Spleen (tissue), 7 donors: Measurements from ENCODE around the gene KLHL40.

Experiments used
- CTCF ChIP-seq, 11 experiments: fragments of 200-600 bp in 7 of 11; fragments of 450-650 bp in 4 of 11; sonication (generic) in 4 of 11; IDR thresholded peaks in 8 of 11; conservative IDR thresholded peaks in 3 of 11; 1 replicate in 7 of 11; 2 replicates in 4 of 11; pipeline versions ENCODE4 v1.4.0 to v1.8.0; 2016 to 2021; ENCODE audit warnings: antibody characterized with exemption in 11 of 11, inconsistent platforms in 4 of 11, mild to moderate bottlenecking in 1 of 11
- POLR2A ChIP-seq, 3 donors: fragments of 450-650 bp; IDR thresholded peaks; one replicate each; pipeline ENCODE4 v1.5.1; 2017; ENCODE audit warnings: antibody characterized with exemption in 3 of 3, mild to moderate bottlenecking in 1 of 3
- POLR2AphosphoS5 ChIP-seq, 3 donors: sonication (generic); formaldehyde crosslinking; IDR thresholded peaks; one replicate each; pipeline ENCODE4 v1.5.1; 2017; ENCODE audit warnings: antibody characterized with exemption in 3 of 3
- donor health status: DM: no; HTN: no; CAD: no; lungs with moderate emphysema.
- donor health status: DM: no; HTN: no; CAD: no.
- donor health status: DM: no; HTN: no; CAD: no.

GRCh38 chr3:42681361-42682038, 3.8 kb upstream of the KLHL40 start:
- no peak for TF ChIP-seq CTCF (IDR thresholded peaks at IDR 0.05 in 8 of 11, conservative IDR thresholded peaks at IDR 0.05 in 3 of 11)
- TF ChIP-seq POLR2AphosphoS5 (IDR thresholded peaks at IDR 0.05) = no peak
- TF ChIP-seq POLR2A (IDR thresholded peaks at IDR 0.05) = no peak
